ENCODE results near the gene ALKBH8. TPM values are rescaled to one million over a fixed set of nuclear protein-coding genes. Genes with fewer than 3 reads are reported as not detected.

Gene ALKBH8
- total and polyA plus RNA-seq, 9 donors: 2.8 to 10.1 (median 6.7) TPM

DNA sequence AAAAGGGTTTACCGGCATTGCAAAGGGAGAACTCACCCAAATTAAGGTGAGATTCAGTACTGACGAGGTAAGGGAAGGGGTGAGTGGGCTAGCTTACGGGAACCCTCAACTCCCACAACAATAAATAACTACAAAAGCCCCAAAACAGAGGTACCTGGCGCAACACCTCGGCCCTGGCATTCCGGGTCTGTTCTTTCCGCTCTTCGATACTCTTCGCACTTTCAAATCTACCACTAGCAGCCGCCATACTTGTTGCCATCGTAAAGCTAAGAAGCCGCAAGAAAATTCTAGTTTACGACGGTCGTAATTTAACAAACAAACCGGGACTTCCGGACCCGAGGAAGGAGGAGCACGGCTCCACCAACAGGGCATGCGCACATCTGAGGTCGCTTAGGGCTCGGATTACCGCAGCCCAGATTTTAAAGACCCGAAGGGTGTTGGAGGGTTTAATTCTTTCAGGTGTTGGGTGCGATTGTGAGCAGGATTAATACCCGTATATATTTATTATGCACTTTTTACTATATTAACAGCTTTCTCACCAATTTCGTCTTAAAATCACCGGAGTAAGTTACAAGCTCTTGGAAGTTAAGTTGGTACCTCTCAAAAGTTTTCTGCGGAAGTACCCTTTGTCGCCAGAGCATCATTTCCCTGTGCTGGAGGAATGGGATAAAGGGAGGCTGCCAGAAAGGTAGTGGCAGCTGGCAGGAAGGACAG lies 107.8 kb downstream of the ALKBH8 start, which contains the start of gene CWF19L2:
Gene CWF19L2, minus strand, starts transcription at position 268 of the 714 bp plus-strand sequence. Its CDS starts 9 bp downstream, at position 259.
- Histone ChIP-seq H3K36me3 (no peaks in the 10 kb centered on the region), H3K4me3 (peak within 1 kb of the TSS; percentile 62), H3K27ac (peak within 1 kb of the TSS; percentile 9 to 52), H3K4me1 (ENCODE audit: insufficient read depth) (no peaks in the 10 kb centered on the region), H3K9me3 (no peaks in the 10 kb centered on the region), H3K27me3 (no peaks in the 10 kb centered on the region)
- TF ChIP-seq POLR2A (IDR thresholded peaks at IDR 0.05) (peak; percentile 33), EP300 (IDR thresholded peaks at IDR 0.05) (no peak)
- TF ChIP-seq, protein P1, sequence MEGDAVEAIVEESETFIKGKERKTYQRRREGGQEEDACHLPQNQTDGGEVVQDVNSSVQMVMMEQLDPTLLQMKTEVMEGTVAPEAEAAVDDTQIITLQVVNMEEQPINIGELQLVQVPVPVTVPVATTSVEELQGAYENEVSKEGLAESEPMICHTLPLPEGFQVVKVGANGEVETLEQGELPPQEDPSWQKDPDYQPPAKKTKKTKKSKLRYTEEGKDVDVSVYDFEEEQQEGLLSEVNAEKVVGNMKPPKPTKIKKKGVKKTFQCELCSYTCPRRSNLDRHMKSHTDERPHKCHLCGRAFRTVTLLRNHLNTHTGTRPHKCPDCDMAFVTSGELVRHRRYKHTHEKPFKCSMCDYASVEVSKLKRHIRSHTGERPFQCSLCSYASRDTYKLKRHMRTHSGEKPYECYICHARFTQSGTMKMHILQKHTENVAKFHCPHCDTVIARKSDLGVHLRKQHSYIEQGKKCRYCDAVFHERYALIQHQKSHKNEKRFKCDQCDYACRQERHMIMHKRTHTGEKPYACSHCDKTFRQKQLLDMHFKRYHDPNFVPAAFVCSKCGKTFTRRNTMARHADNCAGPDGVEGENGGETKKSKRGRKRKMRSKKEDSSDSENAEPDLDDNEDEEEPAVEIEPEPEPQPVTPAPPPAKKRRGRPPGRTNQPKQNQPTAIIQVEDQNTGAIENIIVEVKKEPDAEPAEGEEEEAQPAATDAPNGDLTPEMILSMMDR (IDR thresholded peaks at IDR 0.05): no peak
- 0 to 1% (median 0%) methylated on average over 30 of the region's 30 CpGs for WGBS, 3 donors
- DNase-seq: peak; percentile 82 to 90 (median 84)
- intact Hi-C loops (cut with DNase I): no loop called here

DNA sequence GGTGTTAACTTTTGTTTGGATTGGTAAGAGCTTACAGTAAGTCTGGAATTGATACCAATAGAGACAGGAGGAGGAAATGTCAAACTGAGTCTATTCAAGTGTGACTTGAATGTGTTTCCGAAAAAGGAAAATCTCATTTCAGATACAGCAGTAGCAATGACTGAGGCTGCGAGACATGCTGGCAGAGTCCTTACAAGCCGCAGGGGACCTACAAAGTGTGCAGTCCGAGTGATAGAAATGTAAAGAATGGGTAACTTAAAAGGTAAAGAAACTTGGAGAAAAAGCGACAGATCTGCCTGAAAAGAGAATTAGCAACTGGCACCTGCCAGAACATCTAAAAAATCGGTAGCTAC lies 108.4 kb downstream of the ALKBH8 start:
- Histone ChIP-seq H3K27me3 (no peaks in the 10 kb centered on the region), H3K36me3 (no peaks in the 10 kb centered on the region), H3K4me1 (ENCODE audit: insufficient read depth) (no peaks in the 10 kb centered on the region), H3K4me3 (peak overlapping the region; percentile 62), H3K27ac (peak overlapping the region; percentile 9 to 52), H3K9me3 (no peaks in the 10 kb centered on the region)
- no peak for DNase-seq
- TF ChIP-seq POLR2A (IDR thresholded peaks at IDR 0.05): no peak
- TF ChIP-seq EP300 (IDR thresholded peaks at IDR 0.05): no peak
- TF ChIP-seq, protein P1 (IDR thresholded peaks at IDR 0.05): no peak
- WGBS, 3 donors: 0 to 1% (median 1%) methylated on average over 6 of the region's 6 CpGs
- intact Hi-C loops (cut with DNase I): no loop called here

DNA sequence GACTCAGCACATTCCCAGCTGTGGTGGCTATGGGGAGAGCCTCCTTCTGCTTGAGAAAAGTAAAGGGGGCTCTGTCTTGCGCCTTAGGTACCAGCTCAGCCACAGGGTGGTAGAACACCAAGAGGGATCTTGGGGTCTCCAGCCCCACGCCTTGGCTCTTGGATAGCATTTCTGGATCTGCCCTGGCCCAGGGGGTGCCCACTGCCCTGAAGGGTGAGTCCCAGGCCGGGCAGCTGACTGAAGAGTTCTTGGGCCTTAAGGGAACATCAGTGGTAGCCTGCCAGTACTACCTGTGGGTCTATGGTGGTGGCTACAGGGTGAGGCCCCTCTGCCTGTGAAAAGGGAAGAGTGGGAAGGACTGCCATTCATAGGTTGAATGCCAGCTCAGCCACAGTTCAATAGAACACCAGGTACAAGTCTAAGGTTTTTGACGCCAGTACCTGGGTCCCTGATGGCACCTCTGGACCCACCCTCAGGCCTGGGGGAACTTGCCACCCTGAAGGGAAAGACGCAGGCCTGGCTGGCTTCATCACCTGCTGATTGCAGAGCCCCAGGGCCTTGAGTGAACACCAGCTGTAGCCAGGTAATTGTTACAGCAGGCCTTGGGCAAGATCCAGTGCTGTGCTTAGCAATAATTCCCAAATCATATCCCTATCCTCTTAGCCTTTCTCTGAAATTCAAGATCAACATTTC lies 111.8 kb downstream of the ALKBH8 start:
- Histone ChIP-seq H3K4me3 (no peak overlapping the region), H3K9me3 (no peaks in the 10 kb centered on the region), H3K4me1 (ENCODE audit: insufficient read depth) (no peaks in the 10 kb centered on the region), H3K27me3 (no peaks in the 10 kb centered on the region), H3K27ac (no peak overlapping the region), H3K36me3 (no peaks in the 10 kb centered on the region)
- TF ChIP-seq, protein P1 (IDR thresholded peaks at IDR 0.05): no peak
- TF ChIP-seq EP300 (IDR thresholded peaks at IDR 0.05) (no peak), POLR2A (IDR thresholded peaks at IDR 0.05) (no peak)
- DNase-seq: no peak
- intact Hi-C loops (cut with DNase I): no loop called here
- WGBS, 3 donors: 86 to 97% (median 92%) methylated on average over 4 to 5 of the region's 5 CpGs

Other genes starting within 250 kb of the ALKBH8 start
- 10 to 100 TPM; 17.7 to 26.4 (median 22.2) TPM for gene CWF19L2, start 107.9 kb downstream of the ALKBH8 start, total RNA-seq
- gene CWF19L2, start 107.9 kb downstream of the ALKBH8 start, polyA plus RNA-seq: 10 to 100 TPM; 13.4 to 15.1 TPM
- gene ELMOD1, start 25.4 kb upstream of the ALKBH8 start, total RNA-seq: under 1 TPM in 4 of 7 donors, not detected in 3; 0.18 to 0.69 (median 0.24) TPM
- gene ELMOD1, start 25.4 kb upstream of the ALKBH8 start, polyA plus RNA-seq: under 1 TPM; 0.17 to 0.38 TPM
- gene SLN, start 146.3 kb upstream of the ALKBH8 start, total RNA-seq: under 1 TPM in 1 of 7 donors, not detected in 6; 0.60 TPM
- 1 to 10 TPM in 1 of 2 donors, not detected in 1; 5.1 TPM for gene SLN, start 146.3 kb upstream of the ALKBH8 start, polyA plus RNA-seq